Activated CD8-positive, alpha-beta memory T cell treated with anti-CD3 and anti-CD28 coated beads for 24 hours (primary cell): ENCODE data around the gene AMN.

ENCODE experiments used
- DNase-seq: peaks from one replicate; pipeline ENCODE4 v3.0.0-alpha.2; 2020

AMN gene

DNA sequence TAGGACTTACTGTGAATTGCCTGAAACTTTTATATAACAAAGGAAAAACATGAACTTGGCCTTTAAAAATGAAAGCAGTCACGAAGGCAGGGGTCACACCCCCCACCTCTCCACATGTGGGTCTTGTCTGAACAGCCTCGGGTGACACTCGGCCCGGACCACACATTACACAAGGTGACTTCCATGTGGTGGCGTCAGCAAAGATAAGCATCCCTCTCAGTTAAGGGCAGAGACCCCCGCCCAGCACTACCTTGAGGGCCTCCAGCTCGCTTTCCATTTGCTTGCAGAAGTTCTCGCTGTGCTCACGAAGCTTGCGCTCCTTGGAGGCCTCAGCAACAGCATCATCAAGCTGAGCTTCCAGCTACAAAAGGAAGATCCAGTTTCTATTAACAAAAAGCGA is 47.4 kb downstream of the AMN start:
- DNase-seq, result no peak

DNA sequence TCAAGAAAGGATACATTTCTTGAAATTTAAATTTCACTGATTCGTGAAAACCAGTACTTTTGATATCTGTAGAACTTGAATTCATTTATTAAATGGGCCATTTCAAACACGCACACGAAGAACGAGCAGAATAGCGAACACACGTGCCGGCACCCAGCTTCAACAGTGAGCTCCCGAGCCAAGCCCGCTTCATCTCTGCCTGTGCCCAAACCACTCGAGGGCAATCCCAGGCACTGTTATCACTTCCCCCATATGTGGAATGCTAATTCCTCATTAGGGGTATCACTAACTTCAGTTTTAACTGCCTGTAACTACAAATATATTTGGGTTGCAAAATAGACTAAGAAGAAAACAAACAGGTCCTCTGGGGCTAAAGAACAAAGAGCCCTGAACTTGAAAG is 48.0 kb downstream of the AMN start:
- no peak for DNase-seq

- DNase-seq, result no peak
Observed at GRCh38 chr14:102971314-102971713, 48.9 kb downstream of the AMN start.

DNA sequence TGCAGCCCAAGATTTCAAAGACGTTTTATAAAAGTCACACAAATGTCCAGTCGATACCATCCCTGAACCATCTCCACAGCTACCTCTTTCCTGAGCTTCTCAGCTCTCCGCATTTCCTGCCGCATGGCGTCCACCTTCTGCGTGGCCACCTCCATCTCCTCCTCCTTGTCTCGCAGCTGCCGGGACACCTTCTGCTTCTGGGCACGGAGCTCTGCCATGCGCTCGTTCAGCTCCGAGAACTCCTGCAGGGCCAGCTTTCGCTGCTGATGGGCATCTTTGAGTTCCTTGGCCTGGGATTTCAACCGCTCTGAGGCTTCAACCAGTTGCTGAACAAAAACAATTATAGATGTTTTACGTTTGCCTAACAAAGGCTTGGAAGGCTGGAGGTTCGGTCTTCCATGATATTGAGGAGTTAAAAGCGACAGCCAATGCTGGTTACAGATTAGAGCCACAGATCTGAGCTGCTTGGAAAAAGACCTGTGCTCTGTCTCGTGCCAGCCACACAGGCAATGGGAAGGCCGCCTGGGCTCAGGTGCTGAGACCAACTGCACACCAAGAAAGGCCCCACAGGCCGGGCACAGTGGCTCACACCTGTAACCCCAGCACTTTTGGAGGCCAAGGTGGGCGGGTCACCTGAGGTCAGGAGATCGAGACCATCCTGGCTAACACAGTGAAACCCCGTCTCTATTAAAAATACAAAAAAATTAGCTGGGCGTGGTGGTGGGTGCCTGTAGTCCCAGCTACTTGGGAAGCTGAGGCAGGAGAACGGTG is 49.6 kb downstream of the AMN start:
- no peak for DNase-seq

GRCh38 chr14:102973706-102974285 is 51.3 kb downstream of the AMN start:
- DNase-seq, result no peak

- no peak for DNase-seq
Observed at GRCh38 chr14:102975662-102976061, 53.2 kb downstream of the AMN start.

- DNase-seq, result no peak
Observed at GRCh38 chr14:102977475-102977874, 55.0 kb downstream of the AMN start.

DNA sequence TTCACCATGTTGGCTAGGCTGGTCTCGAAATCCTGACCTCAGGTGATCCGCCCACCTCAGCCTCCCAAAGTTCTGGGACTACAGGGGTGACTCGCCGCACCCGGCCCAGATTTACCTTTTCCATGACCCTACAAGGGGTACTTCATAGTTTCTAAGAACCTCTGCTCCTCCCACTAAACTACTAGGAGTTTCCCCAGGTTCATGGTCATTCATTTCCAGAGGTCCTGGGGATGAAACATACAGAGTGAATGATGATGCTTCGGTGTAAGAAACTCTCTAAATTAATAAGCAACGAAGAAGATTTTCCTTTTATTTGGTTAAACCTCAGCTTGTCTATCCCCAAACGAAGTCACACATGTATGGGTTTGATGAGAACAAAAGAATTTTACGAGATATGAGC is 56.9 kb downstream of the AMN start:
- no peak for DNase-seq

DNA sequence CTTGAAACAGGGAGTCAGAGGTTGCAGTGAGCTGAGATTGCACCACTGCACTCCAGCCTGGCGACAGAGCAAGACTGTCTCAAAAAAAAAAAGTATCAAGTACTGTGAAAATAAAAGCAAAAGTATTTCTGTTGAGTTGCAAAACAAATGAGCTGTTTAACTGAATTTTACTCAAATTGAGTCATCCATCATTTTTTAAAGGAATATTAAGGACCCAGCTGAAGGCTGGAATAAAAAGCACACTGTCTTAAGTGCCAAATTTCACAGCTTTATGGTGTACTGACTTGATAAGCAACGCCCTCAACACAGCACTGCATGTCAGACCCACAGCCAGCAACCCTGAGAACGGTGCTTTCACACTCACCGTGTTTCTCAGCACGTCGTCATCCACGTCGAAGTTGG is 57.9 kb downstream of the AMN start:
- DNase-seq, result no peak
